H9 (cell line): ENCODE measurements around the gene COL27A1. TPM values are rescaled to one million over a fixed set of nuclear protein-coding genes. Genes with fewer than 3 reads are reported as not detected.

Experiments used
- DNase-seq: peaks from one replicate; pipeline ENCODE4 v3.0.0-alpha.2; 2017
- H2AFZ ChIP-seq: one replicate; pipeline ENCODE4 v1.6.1; 2013; ENCODE audit warnings: mild to moderate bottlenecking, low read length, control low read depth, moderate library complexity
- H2AK5ac ChIP-seq: 2 replicates; pipeline ENCODE4 v1.6.1; 2013; ENCODE audit warnings: low read length, control low read depth, mixed read lengths; ENCODE audit not compliant: insufficient read length
- H2BK120ac ChIP-seq: one replicate; pipeline ENCODE4 v1.6.1; 2013; ENCODE audit warnings: low read depth, mild to moderate bottlenecking, low read length, control low read depth, inconsistent platforms; ENCODE audit not compliant: poor library complexity, severe bottlenecking
- H2BK12ac ChIP-seq: 2 replicates; pipeline ENCODE4 v1.6.1; 2013; ENCODE audit warnings: low read length, control low read depth, mixed read lengths, low read depth; ENCODE audit not compliant: insufficient read length
- H2BK15ac ChIP-seq: 2 replicates; pipeline ENCODE4 v1.6.1; 2013; ENCODE audit warnings: low read depth, low read length, control low read depth
- H2BK20ac ChIP-seq: one replicate; pipeline ENCODE4 v1.6.1; 2013; ENCODE audit warnings: low read depth, mild to moderate bottlenecking, low read length, control low read depth, inconsistent platforms; ENCODE audit not compliant: poor library complexity, severe bottlenecking
- H2BK5ac ChIP-seq: 2 replicates; pipeline ENCODE4 v1.6.1; 2013; ENCODE audit warnings: low read length, control low read depth, mixed read lengths; ENCODE audit not compliant: insufficient read length
- H3K14ac ChIP-seq: 2 replicates; pipeline ENCODE4 v1.6.1; 2013; ENCODE audit warnings: low read length, control low read depth; ENCODE audit not compliant: insufficient read depth
- H3K18ac ChIP-seq: 2 replicates; pipeline ENCODE4 v1.6.1; 2013; ENCODE audit warnings: low read depth, mild to moderate bottlenecking, mixed read lengths, low read length, control low read depth; ENCODE audit not compliant: insufficient read length
- H3K23ac ChIP-seq: 2 replicates; pipeline ENCODE4 v1.6.1; 2013; ENCODE audit warnings: low read length, control low read depth, mixed read lengths, low read depth; ENCODE audit not compliant: insufficient read length
- H3K23me2 ChIP-seq: 2 replicates; pipeline ENCODE4 v1.6.1; 2013; ENCODE audit warnings: low read depth, mild to moderate bottlenecking, mixed read lengths, low read length, control low read depth; ENCODE audit not compliant: insufficient read length, poor library complexity, severe bottlenecking
- H3K27ac ChIP-seq: 2 replicates; pipeline ENCODE4 v1.5.1; 2013; ENCODE audit warnings: low read length, control low read depth, mixed read lengths, low read depth; ENCODE audit not compliant: insufficient read length
- H3K27me3 ChIP-seq: 2 replicates; pipeline ENCODE4 v1.6.1; 2013; ENCODE audit warnings: low read length, control low read depth, inconsistent platforms; ENCODE audit not compliant: insufficient read depth
- H3K4ac ChIP-seq: 2 replicates; pipeline ENCODE4 v1.6.1; 2013; ENCODE audit warnings: low read depth, mild to moderate bottlenecking, control low read depth, inconsistent platforms, low read length, moderate library complexity
- H3K4me1 ChIP-seq: 2 replicates; pipeline ENCODE4 v1.6.1; 2013; ENCODE audit warnings: low read length, control low read depth, inconsistent platforms; ENCODE audit not compliant: insufficient read depth
- H3K4me2 ChIP-seq: 2 replicates; pipeline ENCODE4 v1.6.1; 2013; ENCODE audit warnings: low read length, control low read depth, mixed read lengths; ENCODE audit not compliant: insufficient read length, insufficient read depth
- H3K56ac ChIP-seq: 2 replicates; pipeline ENCODE4 v1.6.1; 2013; ENCODE audit warnings: low read depth, mild to moderate bottlenecking, mixed read lengths, low read length, control low read depth; ENCODE audit not compliant: insufficient read length
- H3K79me1 ChIP-seq: 2 replicates; pipeline ENCODE4 v1.6.1; 2013; ENCODE audit warnings: low read depth, mild to moderate bottlenecking, moderate library complexity, low read length, control low read depth, inconsistent platforms; ENCODE audit not compliant: insufficient read depth, poor library complexity, severe bottlenecking
- H3K79me2 ChIP-seq: 2 replicates; pipeline ENCODE4 v1.6.1; 2013; ENCODE audit warnings: low read length, control low read depth, inconsistent platforms; ENCODE audit not compliant: insufficient read depth
- H3K9ac ChIP-seq: 2 replicates; pipeline ENCODE4 v1.6.1; 2013; ENCODE audit warnings: low read length, control low read depth, mixed read lengths; ENCODE audit not compliant: insufficient read length; ENCODE audit errors: extremely low read depth
- H3K9me3 ChIP-seq: one replicate; pipeline ENCODE4 v1.6.1; 2013; ENCODE audit warnings: low read depth, low read length, inconsistent platforms; ENCODE audit not compliant: control insufficient read depth
- H3T11ph ChIP-seq: one replicate; pipeline ENCODE4 v1.6.1; 2013; ENCODE audit warnings: mild to moderate bottlenecking, low read length, control low read depth, inconsistent platforms
- H4K20me1 ChIP-seq: one replicate; pipeline ENCODE4 v1.6.1; 2013; ENCODE audit not compliant: control insufficient read depth, insufficient read length, insufficient read depth
- H4K5ac ChIP-seq: 2 replicates; pipeline ENCODE4 v1.6.1; 2013; ENCODE audit warnings: low read depth, mild to moderate bottlenecking, mixed read lengths, low read length, control low read depth; ENCODE audit not compliant: insufficient read length
- H4K8ac ChIP-seq: replicated peaks from 2 replicates; pipeline ENCODE4 v1.6.1; 2013; ENCODE audit warnings: low read length, control low read depth, mixed read lengths, low read depth; ENCODE audit not compliant: insufficient read length
- H4K91ac ChIP-seq: 2 replicates; pipeline ENCODE4 v1.6.1; 2013; ENCODE audit warnings: low read depth, mild to moderate bottlenecking, moderate library complexity, mixed read lengths, low read length, control low read depth; ENCODE audit not compliant: insufficient read length
- H3K27ac Mint-ChIP-seq, 3 experiments: 2 replicates in 2 of 3; 3 replicates in 1 of 3; pipeline ENCODE4 v1.8.0; 2020 to 2021; ENCODE audit warnings: mixed read lengths in 3 of 3, mild to moderate bottlenecking in 1 of 3, moderate library complexity in 1 of 3
- H3K27me3 Mint-ChIP-seq: 2 replicates; pipeline ENCODE4 v1.8.0; 2021; ENCODE audit warnings: low read depth, mild to moderate bottlenecking, moderate library complexity, mixed read lengths
- H3K36me3 Mint-ChIP-seq, 3 experiments: 2 replicates in 2 of 3; 3 replicates in 1 of 3; pipeline ENCODE4 v1.8.0; 2020 to 2021; ENCODE audit warnings: low read depth in 3 of 3, mixed read lengths in 3 of 3; ENCODE audit not compliant: insufficient read depth in 1 of 3
- H3K4me1 Mint-ChIP-seq, 2 experiments: 2 replicates each; pipeline ENCODE4 v1.8.0; 2020; ENCODE audit warnings: mixed read lengths in 2 of 2
- H3K4me3 Mint-ChIP-seq, 2 experiments: 2 replicates in 1 of 2; 3 replicates in 1 of 2; pipeline ENCODE4 v1.8.0; 2020 to 2021; ENCODE audit warnings: mild to moderate bottlenecking in 2 of 2, mixed read lengths in 2 of 2, moderate library complexity in 1 of 2
- H3K9me3 Mint-ChIP-seq, 2 experiments: 2 replicates in 1 of 2; 3 replicates in 1 of 2; pipeline ENCODE4 v1.8.0; 2020; ENCODE audit warnings: mild to moderate bottlenecking in 2 of 2, mixed read lengths in 2 of 2, moderate library complexity in 1 of 2
- CTCF ChIP-seq: fragments of 200-600 bp; sonication (generic); conservative IDR thresholded peaks from 3 replicates; pipeline ENCODE4 v1.8.0; 2021; ENCODE audit warnings: antibody characterized with exemption, mild to moderate bottlenecking
- WGBS: extraction: QIAGEN DNeasy Blood & Tissue Kit; methylation state at CpG from one replicate; pipeline ENCODE4 v1.1.7; 2013; ENCODE audit warnings: missing lambda C conversion rate, low lambda C conversion rate, mixed read lengths; ENCODE audit not compliant: insufficient read length; ENCODE audit errors: extremely low coverage; 5-methylcytosine and 5-hydroxymethylcytosine counted together
- total RNA-seq: library from RNA; stranded (reverse); gene quantifications from 2 replicates; pipeline ENCODE4 v1.2.1, GENCODE V29; 2021

Gene COL27A1
- total RNA-seq, 1 experiment from 2014 or later = 17.9 TPM

- H2BK12ac ChIP-seq = no peak overlapping the region
- H3K27ac Mint-ChIP-seq = no peak overlapping the region
- H3K4me3 Mint-ChIP-seq = no peak overlapping the region
- no peak overlapping the region for H4K5ac ChIP-seq
- TF ChIP-seq CTCF = no peak
- peaks cover 0 to 7% (median 0%) of the 10 kb centered on the region in 3 experiments; a peak in 3 of 7 replicates for H3K36me3 Mint-ChIP-seq
- no peak overlapping the region for H3K18ac ChIP-seq
- no peaks in the 10 kb centered on the region for H3K9me3 ChIP-seq
- H3K9ac ChIP-seq = no peak overlapping the region
- H3T11ph ChIP-seq = no peak overlapping the region
- H3K79me2 ChIP-seq = no peaks in the 10 kb centered on the region
- no peak overlapping the region for H2BK20ac ChIP-seq
- no peak overlapping the region for H3K56ac ChIP-seq
- no peak overlapping the region for H2BK120ac ChIP-seq
- no peaks in the 10 kb centered on the region for H3K9me3 Mint-ChIP-seq
- H3K27me3 Mint-ChIP-seq = no peaks in the 10 kb centered on the region; the same call in 1 of the 2 replicates
- H3K4me2 ChIP-seq = no peak overlapping the region
- no peaks in the 10 kb centered on the region for H3K4me1 ChIP-seq
- no peak overlapping the region for H3K27ac ChIP-seq
- H4K20me1 ChIP-seq = no peaks in the 10 kb centered on the region
- WGBS = no CpG with 5 or more reads among the region's 28 CpGs
- H3K23ac ChIP-seq = no peak overlapping the region
- H2BK5ac ChIP-seq = no peak overlapping the region
- H3K27me3 ChIP-seq = no peaks in the 10 kb centered on the region
- peaks cover 0 to 3% of the 10 kb centered on the region in 2 experiments; a peak in 3 of 4 replicates for H3K4me1 Mint-ChIP-seq
- no peak overlapping the region for H3K14ac ChIP-seq
- no peak overlapping the region for H2AFZ ChIP-seq
- no peaks in the 10 kb centered on the region for H3K23me2 ChIP-seq
- H2AK5ac ChIP-seq = no peak overlapping the region
- H2BK15ac ChIP-seq = no peak overlapping the region
- DNase-seq = no peak
- H3K79me1 ChIP-seq = no peaks in the 10 kb centered on the region
- H4K8ac ChIP-seq = no peak overlapping the region
- H4K91ac ChIP-seq = no peak overlapping the region
- no peak overlapping the region for H3K4ac ChIP-seq
Observed at GRCh38 chr9:114311571-114312512, 156.5 kb downstream of the COL27A1 start.
